Thoracic aorta (tissue), 2 donors: ENCODE measurements around the gene BCL11A. TPM values are rescaled to one million over a fixed set of nuclear protein-coding genes. Genes with fewer than 3 reads are reported as not detected.

Source experiments
- ATAC-seq: fragments of 150-250 bp; one replicate; pipeline ENCODE4 v1.8.0; 2017; ENCODE audit warnings: low read depth; ENCODE audit not compliant: insufficient number of reproducible peaks, low FRiP score
- DNase-seq: peaks from one replicate; pipeline ENCODE4 v3.0.0-alpha.2; 2020; ENCODE audit warnings: low spot score
- H3K27ac ChIP-seq, 2 donors: fragments of 200-600 bp; sonication (generic); 1 replicate in 1 of 2; 2 replicates in 1 of 2; pipeline ENCODE4 v1.5.1; 2016; ENCODE audit warnings: mild to moderate bottlenecking in 2 of 2, moderate library complexity in 2 of 2
- H3K27me3 ChIP-seq: fragments of 200-600 bp; sonication (generic); replicated peaks from 2 replicates; pipeline ENCODE4 v1.6.0; 2016; ENCODE audit warnings: mild to moderate bottlenecking; ENCODE audit not compliant: insufficient read depth
- H3K36me3 ChIP-seq: fragments of 200-600 bp; sonication (generic); one replicate; pipeline ENCODE4 v1.5.1; 2016
- H3K4me1 ChIP-seq, 2 donors: fragments of 200-600 bp; sonication (generic); 1 replicate in 1 of 2; 2 replicates in 1 of 2; pipeline versions ENCODE4 v1.5.1 to v1.6.0; 2016; ENCODE audit warnings: low read depth in 2 of 2, mild to moderate bottlenecking in 1 of 2; ENCODE audit not compliant: control insufficient read depth in 1 of 2
- H3K4me3 ChIP-seq: fragments of 200-600 bp; sonication (generic); 2 replicates; pipeline ENCODE4 v1.5.1; 2016; ENCODE audit warnings: mild to moderate bottlenecking
- H3K9me3 ChIP-seq: fragments of 200-600 bp; sonication (generic); 2 replicates; pipeline ENCODE4 v1.5.1; 2016
- CTCF ChIP-seq: fragments of 200-600 bp; sonication (generic); IDR thresholded peaks from one replicate; pipeline ENCODE4 v1.5.1; 2019; ENCODE audit warnings: antibody characterized with exemption
- total RNA-seq, 2 donors: library from RNA; depleted of rRNA; stranded (reverse); fragments of >200 nt; gene quantifications; one replicate each; pipeline versions ENCODE4 v1.1.0 to v1.2.3, GENCODE V29; 2016

Gene BCL11A
- total RNA-seq, 2 donors from 2014 or later, result 0.41 to 0.99 TPM

- Histone ChIP-seq H3K4me1 (no peaks in the 10 kb centered on the region), H3K9me3 (no peaks in the 10 kb centered on the region), H3K27me3 (no peaks in the 10 kb centered on the region), H3K27ac (no peak overlapping the region), H3K36me3 (no peaks in the 10 kb centered on the region), H3K4me3 (no peak overlapping the region)
- no peak for TF ChIP-seq CTCF
- ATAC-seq (no peak), DNase-seq (no peak)
Measured at GRCh38 chr2:60446413-60447267, 106.8 kb downstream of the BCL11A start.

- H3K27me3 ChIP-seq, result no peaks in the 10 kb centered on the region
- DNase-seq (no peak), ATAC-seq (no peak)
- H3K9me3 ChIP-seq, result no peaks in the 10 kb centered on the region
- no peak overlapping the region for H3K4me3 ChIP-seq
- TF ChIP-seq CTCF, result no peak
- no peak overlapping the region for H3K27ac ChIP-seq
- H3K36me3 ChIP-seq, result no peaks in the 10 kb centered on the region
- H3K4me1 ChIP-seq, result no peaks in the 10 kb centered on the region
Measured at GRCh38 chr2:60445684-60446179, 107.7 kb downstream of the BCL11A start.

GRCh38 chr2:60442608-60443007 is 110.8 kb downstream of the BCL11A start:
- no peak overlapping the region for H3K27ac ChIP-seq
- no peak overlapping the region for H3K4me3 ChIP-seq
- ATAC-seq (no peak), DNase-seq (no peak)
- no peaks in the 10 kb centered on the region for H3K27me3 ChIP-seq
- no peaks in the 10 kb centered on the region for H3K4me1 ChIP-seq
- TF ChIP-seq CTCF, result no peak
- no peaks in the 10 kb centered on the region for H3K36me3 ChIP-seq
- H3K9me3 ChIP-seq, result no peaks in the 10 kb centered on the region

- no peak for DNase-seq
- no peak overlapping the region for H3K27ac ChIP-seq
- H3K4me1 ChIP-seq, result no peaks in the 10 kb centered on the region
- H3K4me3 ChIP-seq, result no peak overlapping the region
- no peak for ATAC-seq
- H3K9me3 ChIP-seq, result no peaks in the 10 kb centered on the region
- H3K36me3 ChIP-seq, result no peaks in the 10 kb centered on the region
- H3K27me3 ChIP-seq, result no peaks in the 10 kb centered on the region
- no peak for TF ChIP-seq CTCF
Measured at GRCh38 chr2:60441800-60442199, 111.7 kb downstream of the BCL11A start.

- no peak overlapping the region for H3K4me3 ChIP-seq
- no peak for TF ChIP-seq CTCF
- DNase-seq (no peak), ATAC-seq (no peak)
- H3K36me3 ChIP-seq, result no peaks in the 10 kb centered on the region
- H3K9me3 ChIP-seq, result no peaks in the 10 kb centered on the region
- H3K4me1 ChIP-seq, result no peaks in the 10 kb centered on the region
- no peaks in the 10 kb centered on the region for H3K27me3 ChIP-seq
- no peak overlapping the region for H3K27ac ChIP-seq
Measured at GRCh38 chr2:60440767-60441163, 112.7 kb downstream of the BCL11A start.
